Brain microvascular endothelial cell (primary cell): ENCODE measurements around the gene EFEMP1.

Experiments
- DNase-seq: peaks from one replicate; pipeline ENCODE4 v3.0.0-alpha.2; 2020
- H3K27ac ChIP-seq: fragments of 250-450 bp; sonication (Bioruptor Pico); 2 replicates; pipeline ENCODE4 v1.5.1; 2020; ENCODE audit warnings: mild to moderate bottlenecking, moderate library complexity
- H3K27me3 ChIP-seq: fragments of 250-450 bp; sonication (Bioruptor Pico); replicated peaks from 2 replicates; pipeline ENCODE4 v1.5.1; 2020; ENCODE audit warnings: mild to moderate bottlenecking
- H3K36me3 ChIP-seq: fragments of 250-450 bp; sonication (Bioruptor Pico); replicated peaks from 2 replicates; pipeline ENCODE4 v1.5.1; 2020; ENCODE audit warnings: mild to moderate bottlenecking
- H3K4me3 ChIP-seq: 2 replicates; pipeline ENCODE4 v1.5.1; 2011; ENCODE audit warnings: low read depth, mild to moderate bottlenecking, control low read depth, low read length, moderate library complexity
- in situ Hi-C: cut with HindIII; loops from 2 replicates; pipeline ENCODE4 v1.10.0; 2017; ENCODE audit warnings: low sequenced_read_pairs, low pct_ligation_motif_present
- TF ChIP-seq, protein P1 (sequence below): IDR thresholded peaks from 2 replicates; pipeline ENCODE4 v1.5.1; 2011; ENCODE audit warnings: low read depth, mild to moderate bottlenecking, moderate library complexity, low read length, control low read depth, inconsistent platforms; ENCODE audit errors: missing control alignments

EFEMP1 gene

DNA sequence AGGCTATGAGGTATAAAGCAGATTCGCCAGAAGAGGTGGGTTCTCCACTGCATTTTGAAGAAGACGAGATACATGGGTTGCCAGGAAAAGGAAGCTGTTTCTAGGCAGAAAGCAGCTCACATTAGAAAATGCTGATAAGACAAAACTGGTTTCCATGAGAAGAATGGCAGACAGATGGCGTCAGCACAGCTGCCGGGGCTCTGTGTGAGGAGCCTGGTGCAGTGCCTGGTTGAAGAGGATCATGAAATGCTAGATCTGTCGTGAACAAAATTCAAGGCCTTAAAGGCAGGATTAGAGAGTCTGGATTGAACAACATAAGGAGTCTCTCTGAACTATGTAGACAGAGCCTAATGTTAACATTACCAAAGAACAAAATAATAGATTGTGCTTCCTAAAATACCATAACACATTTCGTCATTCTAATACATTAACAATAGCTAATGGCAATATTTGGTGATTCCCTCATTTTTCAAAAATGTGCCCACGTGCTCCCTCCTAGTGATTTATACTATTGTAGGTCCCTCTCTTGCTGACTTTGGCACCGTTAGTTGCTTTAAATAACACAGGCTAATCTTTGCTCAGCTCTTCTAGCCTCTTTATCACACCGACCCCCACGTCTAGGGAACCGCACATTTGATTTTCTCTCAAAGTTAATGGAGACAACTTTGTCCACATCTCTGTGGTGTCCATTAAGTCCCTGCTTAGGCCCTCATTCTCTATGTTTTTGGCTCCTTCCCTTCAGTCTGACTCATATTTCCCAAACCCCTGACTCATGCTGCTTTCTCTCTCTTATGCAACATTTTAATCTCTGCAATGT, 38.2 kb downstream of the EFEMP1 start:
- Histone ChIP-seq H3K27ac (peak overlapping the region; percentile 92), H3K27me3 (no peaks in the 10 kb centered on the region), H3K4me3 (no peak overlapping the region), H3K36me3 (peaks cover 5% of the 10 kb centered on the region)
- peak; percentile 96 for DNase-seq
- in situ Hi-C loops, result no loop called here
- TF ChIP-seq, protein P1, sequence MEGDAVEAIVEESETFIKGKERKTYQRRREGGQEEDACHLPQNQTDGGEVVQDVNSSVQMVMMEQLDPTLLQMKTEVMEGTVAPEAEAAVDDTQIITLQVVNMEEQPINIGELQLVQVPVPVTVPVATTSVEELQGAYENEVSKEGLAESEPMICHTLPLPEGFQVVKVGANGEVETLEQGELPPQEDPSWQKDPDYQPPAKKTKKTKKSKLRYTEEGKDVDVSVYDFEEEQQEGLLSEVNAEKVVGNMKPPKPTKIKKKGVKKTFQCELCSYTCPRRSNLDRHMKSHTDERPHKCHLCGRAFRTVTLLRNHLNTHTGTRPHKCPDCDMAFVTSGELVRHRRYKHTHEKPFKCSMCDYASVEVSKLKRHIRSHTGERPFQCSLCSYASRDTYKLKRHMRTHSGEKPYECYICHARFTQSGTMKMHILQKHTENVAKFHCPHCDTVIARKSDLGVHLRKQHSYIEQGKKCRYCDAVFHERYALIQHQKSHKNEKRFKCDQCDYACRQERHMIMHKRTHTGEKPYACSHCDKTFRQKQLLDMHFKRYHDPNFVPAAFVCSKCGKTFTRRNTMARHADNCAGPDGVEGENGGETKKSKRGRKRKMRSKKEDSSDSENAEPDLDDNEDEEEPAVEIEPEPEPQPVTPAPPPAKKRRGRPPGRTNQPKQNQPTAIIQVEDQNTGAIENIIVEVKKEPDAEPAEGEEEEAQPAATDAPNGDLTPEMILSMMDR, result no peak

DNA sequence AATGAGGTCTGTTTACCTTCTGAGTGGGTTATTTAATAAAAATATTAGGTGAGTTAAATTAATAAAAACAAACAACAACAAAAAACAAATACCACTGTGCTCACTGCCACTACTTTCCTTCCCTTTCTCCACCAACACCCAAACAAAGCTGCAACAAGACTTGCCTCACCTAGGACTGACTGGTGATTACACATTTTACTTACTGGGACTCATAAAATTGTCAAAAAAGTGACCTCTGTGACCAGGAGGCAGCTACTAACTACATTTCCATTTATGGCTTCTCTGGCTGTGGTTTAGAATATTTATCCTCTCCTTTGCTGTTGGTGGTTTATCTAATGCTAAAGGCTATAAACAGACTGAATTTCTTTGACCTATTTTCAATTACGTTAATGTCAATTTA, 39.8 kb downstream of the EFEMP1 start:
- TF ChIP-seq, protein P1, result no peak
- DNase-seq, result no peak

DNA sequence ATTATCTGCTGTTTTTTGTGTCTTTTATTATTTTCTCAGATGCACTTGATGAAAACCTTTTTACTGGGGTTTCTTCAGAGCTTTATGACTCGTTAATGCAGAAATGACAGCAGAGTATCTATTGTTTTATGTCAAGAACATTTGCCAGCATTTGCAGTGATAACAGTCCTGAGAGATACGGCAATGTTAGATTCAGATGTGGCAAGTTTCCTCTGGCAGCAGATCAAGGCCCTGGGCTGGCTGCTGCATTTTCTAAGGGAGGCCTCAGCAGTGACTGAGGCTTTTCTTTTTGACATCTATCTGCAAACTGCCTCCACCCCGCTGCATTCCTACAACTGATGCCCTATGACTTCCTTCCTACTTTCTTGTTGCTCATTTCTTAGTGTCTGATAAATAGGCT, 40.2 kb downstream of the EFEMP1 start:
- peak; percentile 66 for DNase-seq
- in situ Hi-C loops, result no loop called here
- H3K27me3 ChIP-seq, result no peaks in the 10 kb centered on the region
- TF ChIP-seq, protein P1, result no peak
- H3K27ac ChIP-seq, result peak overlapping the region; percentile 11
- no peak overlapping the region for H3K4me3 ChIP-seq
- peaks cover 5% of the 10 kb centered on the region for H3K36me3 ChIP-seq

More for the DNA sequence above, 39.8 kb downstream of the EFEMP1 start:
- Histone ChIP-seq H3K27ac (peak overlapping the region; percentile 11), H3K27me3 (no peaks in the 10 kb centered on the region), H3K36me3 (peaks cover 5% of the 10 kb centered on the region), H3K4me3 (no peak overlapping the region)
- in situ Hi-C loops, result no loop called here

DNA sequence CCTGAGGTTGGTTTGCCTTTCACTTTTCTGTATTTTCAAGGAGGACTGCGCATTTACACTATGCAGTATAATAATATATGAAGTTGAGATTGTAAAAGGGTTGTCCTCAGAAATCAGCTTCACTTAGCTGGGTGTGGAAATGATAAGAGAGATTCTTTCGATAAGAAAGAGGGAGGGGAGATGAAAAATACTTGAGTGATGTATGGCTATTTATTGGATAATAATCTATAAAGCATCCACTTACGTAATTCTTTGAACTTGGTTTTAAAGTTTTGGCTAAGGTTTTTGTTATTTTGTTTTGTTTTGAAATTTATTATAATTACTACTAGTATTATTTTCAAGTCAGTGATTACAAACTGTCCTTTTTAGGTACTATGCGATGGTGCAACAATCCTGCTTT, 40.6 kb downstream of the EFEMP1 start:
- TF ChIP-seq, protein P1, result no peak
- no peak for DNase-seq
- no peak overlapping the region for H3K4me3 ChIP-seq
- H3K27me3 ChIP-seq, result no peaks in the 10 kb centered on the region
- peak overlapping the region; percentile 11 for H3K27ac ChIP-seq
- peaks cover 5% of the 10 kb centered on the region for H3K36me3 ChIP-seq
- in situ Hi-C loops, result no loop called here

DNA sequence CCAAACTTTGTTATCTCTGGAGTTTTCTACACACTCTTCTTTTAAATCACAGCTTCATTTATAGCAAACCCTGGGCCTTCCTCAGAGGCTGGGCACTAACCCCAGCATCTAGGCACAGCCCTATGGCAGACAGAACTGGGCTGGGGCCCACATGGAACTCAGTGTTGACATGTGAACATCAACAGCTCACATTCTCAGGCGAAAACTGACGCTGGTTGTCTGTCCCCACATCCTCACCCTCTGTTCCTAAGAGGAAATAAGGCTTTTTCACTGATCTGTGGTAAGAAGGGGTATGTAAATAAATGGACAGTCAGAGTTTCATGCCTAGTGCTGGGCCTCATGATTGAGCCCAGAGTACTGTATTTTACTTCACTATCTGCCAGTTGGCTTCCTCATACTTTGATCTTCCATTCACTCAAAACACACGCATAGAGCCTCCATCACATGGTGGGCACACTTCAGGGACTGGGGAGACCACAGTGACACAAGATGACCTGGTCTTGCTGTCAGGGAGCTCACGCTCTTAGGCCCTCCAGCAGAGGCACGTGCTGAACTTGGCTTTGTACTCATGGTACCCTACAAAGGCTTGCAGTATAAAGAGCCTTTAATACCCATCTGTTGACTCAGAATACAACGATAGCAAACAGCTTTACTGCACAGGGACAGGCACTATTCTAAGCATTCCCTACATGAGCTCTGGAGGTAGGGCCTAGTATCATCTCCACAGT, 43.0 kb downstream of the EFEMP1 start:
- H3K36me3 ChIP-seq, result peaks cover 5% of the 10 kb centered on the region
- no peaks in the 10 kb centered on the region for H3K27me3 ChIP-seq
- DNase-seq, result no peak
- no peak overlapping the region for H3K27ac ChIP-seq
- no peak overlapping the region for H3K4me3 ChIP-seq
- TF ChIP-seq, protein P1, result no peak
- in situ Hi-C loops, result no loop called here
